Large intestine (tissue), 3 donors: Measurements from ENCODE around the gene FAM72D. TPM values are rescaled to one million over a fixed set of nuclear protein-coding genes. Genes with fewer than 3 reads are reported as not detected.
"Not testable (repeated sequence)": the region's sequence is repeated elsewhere in the genome, so short reads cannot be mapped to it uniquely, and the experiment has no call there.

ENCODE experiments used
- DNase-seq, 2 donors: peaks; one replicate each; pipeline versions ENCODE4 v3.0.0 to v3.0.0-alpha.2; 2013
- H3K27ac ChIP-seq: one replicate; pipeline ENCODE4 v1.5.1; 2013; ENCODE audit warnings: low read length
- H3K27me3 ChIP-seq: 2 replicates; pipeline ENCODE4 v1.6.1; 2013; ENCODE audit warnings: low read length; ENCODE audit not compliant: control insufficient read depth, insufficient read depth
- H3K36me3 ChIP-seq: 2 replicates; pipeline ENCODE4 v1.6.1; 2013; ENCODE audit warnings: low read length; ENCODE audit not compliant: control insufficient read depth, insufficient read depth
- H3K4me1 ChIP-seq: one replicate; pipeline ENCODE4 v1.6.1; 2013; ENCODE audit warnings: low read length; ENCODE audit not compliant: control insufficient read depth, insufficient read depth
- H3K4me3 ChIP-seq: one replicate; pipeline ENCODE4 v1.5.1; 2013; ENCODE audit warnings: low read length
- H3K9me3 ChIP-seq: one replicate; pipeline ENCODE4 v1.6.1; 2013; ENCODE audit warnings: mild to moderate bottlenecking, low read depth, low read length, moderate library complexity; ENCODE audit not compliant: control insufficient read depth
- WGBS: methylation state at CpG from one replicate; pipeline ENCODE4 v1.1.5; 2013; ENCODE audit warnings: low lambda C conversion rate; ENCODE audit not compliant: insufficient coverage; 5-methylcytosine and 5-hydroxymethylcytosine counted together
- polyA plus RNA-seq: library from polyadenylated mRNA; unstranded; fragments of 120-200 nt; gene quantifications from one replicate; pipeline ENCODE4 v1.2.1, GENCODE V29; 2013

FAM72D gene
- polyA plus RNA-seq, 1 donor, result 1.2 TPM

DNA sequence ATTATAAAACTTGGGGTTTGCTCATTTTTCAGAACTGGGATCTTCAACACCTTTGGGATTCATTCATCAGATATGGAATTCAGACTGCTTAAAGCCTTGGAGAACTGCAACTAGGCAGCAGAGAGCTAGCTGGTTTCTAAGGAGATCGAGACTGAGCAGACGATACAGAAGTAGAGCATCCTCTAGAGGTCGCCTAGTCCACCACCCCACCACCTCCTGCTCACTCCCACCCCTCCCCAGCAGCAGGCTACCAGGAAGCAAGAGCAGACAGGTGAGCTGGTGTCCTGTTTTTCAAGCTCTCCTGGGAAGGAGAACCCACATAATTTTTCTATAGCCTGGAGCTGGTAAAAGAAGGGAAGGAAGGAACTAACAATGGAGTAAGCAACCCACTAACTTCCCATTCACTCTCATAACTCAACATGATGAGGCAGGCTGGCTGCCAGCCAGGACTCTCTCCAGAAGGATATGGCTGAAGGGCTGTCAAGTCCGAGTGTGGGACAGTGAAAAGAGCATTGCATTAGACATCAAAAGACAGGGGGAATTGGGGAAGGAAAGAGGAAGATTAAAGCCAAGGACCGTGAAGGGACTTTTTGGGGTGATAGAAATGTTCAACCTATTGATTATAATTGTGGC lies 30.5 kb upstream of the FAM72D start:
- not testable (repeated sequence) for H3K4me1 ChIP-seq, DNase-seq, H3K27ac ChIP-seq, H3K36me3 ChIP-seq, H3K9me3 ChIP-seq, H3K27me3 ChIP-seq, H3K4me3 ChIP-seq
- WGBS, result no CpG with 5 or more reads among the region's 5 CpGs

DNA sequence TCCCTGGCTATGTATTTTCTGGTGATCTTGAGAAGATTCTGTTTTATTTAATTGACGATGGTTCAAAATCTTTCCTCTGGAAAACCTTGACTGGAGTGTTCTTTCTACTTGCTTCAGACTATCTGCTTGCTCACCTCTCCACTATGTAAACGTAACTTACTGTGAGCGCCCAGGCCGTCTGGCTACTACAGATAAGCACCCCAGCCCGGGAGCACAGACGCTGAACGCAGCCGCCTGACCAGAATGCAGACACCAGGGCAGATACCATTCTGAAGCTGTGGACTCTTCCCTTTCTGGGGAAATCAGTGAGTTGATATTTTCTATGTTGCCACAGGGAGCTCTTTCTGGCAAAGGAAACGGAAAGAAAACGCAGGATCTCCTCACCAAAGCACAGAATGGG lies 29.3 kb upstream of the FAM72D start:
- not testable (repeated sequence) for H3K36me3 ChIP-seq, H3K9me3 ChIP-seq, H3K4me3 ChIP-seq, H3K27ac ChIP-seq, DNase-seq, H3K4me1 ChIP-seq, H3K27me3 ChIP-seq
- no CpG with 5 or more reads among the region's 10 CpGs for WGBS

DNA sequence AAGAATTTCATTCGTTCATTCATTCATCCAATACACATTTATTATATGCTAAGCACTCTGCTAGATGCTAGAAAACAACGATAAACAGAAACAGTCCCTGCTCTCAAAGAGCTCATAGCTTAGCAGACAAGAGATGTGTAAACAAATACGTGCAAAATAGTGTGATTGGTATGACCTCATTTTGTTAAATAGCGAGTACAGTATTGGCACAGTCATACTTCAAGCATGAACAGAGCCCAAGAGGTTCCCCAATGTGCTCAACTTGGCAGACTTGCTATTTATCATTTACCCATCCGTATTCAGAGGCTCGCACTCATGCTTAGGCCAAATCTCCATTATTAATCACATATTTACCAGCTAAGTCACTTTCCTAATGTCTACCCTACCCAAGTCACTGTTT lies 24.2 kb upstream of the FAM72D start:
- not testable (repeated sequence) for DNase-seq, H3K27ac ChIP-seq, H3K4me3 ChIP-seq, H3K4me1 ChIP-seq, H3K9me3 ChIP-seq, H3K27me3 ChIP-seq, H3K36me3 ChIP-seq
- WGBS, result no CpG with 5 or more reads among the region's 6 CpGs

DNA sequence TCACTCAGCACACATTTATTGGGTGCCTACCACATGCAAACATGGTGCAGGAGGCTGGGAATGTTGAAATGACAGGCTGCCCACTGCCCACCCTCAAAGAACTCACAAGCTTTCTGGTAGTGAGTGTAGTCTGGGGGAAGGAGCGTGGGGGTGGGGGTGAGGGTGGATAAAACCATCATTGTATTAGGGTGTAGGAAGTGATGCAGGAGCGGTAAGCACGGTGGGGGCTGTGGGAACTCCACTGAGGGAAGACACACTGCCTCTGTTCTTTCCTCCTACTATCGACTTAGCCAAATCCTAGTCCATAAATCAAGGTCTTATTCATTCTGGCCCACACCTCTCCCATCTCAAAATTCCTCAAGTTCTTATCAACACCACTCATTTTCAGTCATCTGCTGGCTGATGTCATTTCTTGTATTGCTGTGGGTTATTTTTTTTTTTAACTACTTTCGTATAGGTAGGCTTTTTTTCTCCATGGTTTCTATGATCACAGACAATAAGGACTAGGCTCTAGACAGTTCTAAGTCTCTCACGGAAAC lies 21.7 kb upstream of the FAM72D start:
- H3K27me3 ChIP-seq, H3K27ac ChIP-seq, H3K9me3 ChIP-seq, H3K36me3 ChIP-seq, H3K4me1 ChIP-seq, H3K4me3 ChIP-seq, DNase-seq: not testable (repeated sequence)
- no CpG with 5 or more reads among the region's 6 CpGs for WGBS

DNA sequence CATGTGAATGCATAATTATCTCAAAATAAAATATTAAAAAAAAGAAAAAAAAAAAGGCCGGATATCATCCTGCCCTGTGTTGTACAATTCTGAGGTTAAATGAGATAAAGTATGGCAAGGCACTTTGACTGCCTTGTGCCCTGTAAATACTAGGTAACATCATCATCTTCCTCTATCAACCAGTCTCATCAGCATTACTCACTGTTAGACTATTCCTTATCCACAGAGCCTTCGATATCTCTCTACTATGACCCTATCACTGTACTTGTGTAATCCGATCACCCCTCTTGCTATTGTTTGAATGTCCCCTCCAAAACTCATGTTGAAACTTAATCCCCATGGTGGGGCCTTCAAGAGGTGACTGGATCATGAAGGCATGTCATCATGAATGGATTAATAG lies 18.9 kb upstream of the FAM72D start:
- H3K27me3 ChIP-seq, H3K9me3 ChIP-seq, H3K36me3 ChIP-seq, H3K27ac ChIP-seq, H3K4me3 ChIP-seq, H3K4me1 ChIP-seq, DNase-seq: not testable (repeated sequence)
- WGBS, result no CpG with 5 or more reads among the region's 3 CpGs

DNA sequence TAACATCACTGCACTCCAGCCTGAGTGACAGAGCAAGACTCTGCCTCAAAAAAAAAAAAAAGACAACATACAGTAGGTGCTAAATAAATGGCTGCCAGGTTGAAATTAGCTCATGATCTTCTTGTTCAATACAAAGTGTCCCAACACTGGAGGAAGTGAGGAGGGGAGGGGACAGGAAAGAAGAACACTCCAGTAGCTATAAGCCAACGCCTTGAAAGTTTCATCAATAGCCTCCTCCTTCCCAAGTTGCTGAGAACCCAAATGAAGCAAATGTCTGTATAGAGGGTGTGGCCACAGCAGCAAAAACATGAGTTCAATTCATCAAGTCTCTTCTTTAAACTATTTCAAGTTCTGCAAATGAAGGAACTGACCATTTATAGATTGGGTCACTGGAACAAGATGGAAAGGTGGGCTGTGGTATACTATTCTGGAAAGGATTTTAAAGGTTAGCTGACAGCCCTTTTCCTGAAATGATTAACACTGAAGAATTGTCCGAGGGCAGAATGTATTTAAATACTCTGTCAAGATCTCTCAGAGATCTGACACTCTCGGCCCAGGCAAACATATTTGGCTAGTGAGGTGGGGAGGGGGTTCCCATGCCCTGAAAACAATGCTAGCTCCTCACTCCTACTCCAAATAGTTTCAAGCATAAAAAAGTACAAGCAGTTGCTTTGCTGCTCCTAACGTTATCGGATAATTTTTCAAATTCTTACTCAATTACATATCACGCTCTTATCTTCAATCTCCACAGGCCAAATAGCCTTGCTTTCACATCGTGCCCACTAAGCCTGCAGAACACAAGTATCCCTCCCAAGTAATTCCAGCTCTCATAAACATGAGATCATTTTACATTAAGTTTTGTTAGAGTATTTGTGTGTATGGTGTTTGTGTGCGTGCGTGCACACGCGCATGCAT lies 17.6 kb upstream of the FAM72D start:
- not testable (repeated sequence) for DNase-seq, H3K36me3 ChIP-seq, H3K4me3 ChIP-seq, H3K4me1 ChIP-seq, H3K27me3 ChIP-seq, H3K27ac ChIP-seq, H3K9me3 ChIP-seq
- no CpG with 5 or more reads among the region's 11 CpGs for WGBS

DNA sequence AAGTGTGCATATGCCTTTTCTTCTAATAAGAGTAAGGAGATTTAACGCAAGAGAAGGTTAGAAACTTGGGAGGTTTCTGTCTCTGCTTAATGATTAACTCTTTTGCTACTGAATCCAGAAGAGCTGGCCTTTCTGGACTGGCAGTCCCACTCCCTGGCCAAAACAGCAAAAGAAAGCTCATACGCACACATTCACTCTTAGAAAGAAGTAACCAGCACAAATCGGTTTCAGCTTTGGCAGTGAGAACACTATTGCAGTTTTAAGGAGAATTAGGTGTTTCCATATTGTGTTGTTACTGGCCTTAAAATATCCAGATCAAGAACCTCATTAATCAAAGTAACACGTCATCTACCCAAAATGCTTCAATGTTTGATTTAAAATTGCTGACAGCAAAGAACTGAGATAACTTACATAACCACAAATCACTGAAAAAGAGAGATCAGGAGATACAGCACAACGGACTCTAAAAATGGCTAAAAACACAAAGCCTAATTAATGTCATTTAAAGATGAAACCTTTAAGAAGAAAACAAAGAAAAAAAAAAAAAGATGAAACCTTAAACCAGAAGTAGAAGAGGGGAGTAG lies 16.9 kb upstream of the FAM72D start:
- DNase-seq, H3K27ac ChIP-seq: not testable (repeated sequence)
- no CpG with 5 or more reads among the region's 5 CpGs for WGBS

DNA sequence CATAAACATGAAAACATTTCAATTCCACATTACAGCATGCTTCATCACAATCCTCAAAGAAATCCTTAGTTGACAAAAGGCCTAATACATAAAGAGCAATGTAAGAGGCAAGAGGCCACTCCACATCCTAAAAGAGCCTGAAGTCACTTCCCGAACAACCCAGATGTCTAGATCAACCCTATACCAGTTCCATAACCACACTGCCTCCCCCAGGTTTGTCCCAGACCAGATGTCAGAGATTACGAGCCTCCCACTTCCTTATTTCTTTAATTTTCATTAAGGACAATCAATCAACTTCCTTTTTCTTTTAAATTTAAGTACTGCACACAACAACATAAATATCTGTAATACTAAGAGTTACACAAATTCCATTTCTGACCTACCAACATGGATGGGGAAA lies 16.0 kb upstream of the FAM72D start:
- DNase-seq, H3K36me3 ChIP-seq, H3K4me1 ChIP-seq, H3K9me3 ChIP-seq, H3K4me3 ChIP-seq, H3K27ac ChIP-seq, H3K27me3 ChIP-seq: not testable (repeated sequence)
- no CpG with 5 or more reads among the region's 2 CpGs for WGBS

More for the DNA sequence above, 16.9 kb upstream of the FAM72D start:
- not testable (repeated sequence) for H3K9me3 ChIP-seq, H3K27me3 ChIP-seq, H3K4me3 ChIP-seq, H3K36me3 ChIP-seq, H3K4me1 ChIP-seq

DNA sequence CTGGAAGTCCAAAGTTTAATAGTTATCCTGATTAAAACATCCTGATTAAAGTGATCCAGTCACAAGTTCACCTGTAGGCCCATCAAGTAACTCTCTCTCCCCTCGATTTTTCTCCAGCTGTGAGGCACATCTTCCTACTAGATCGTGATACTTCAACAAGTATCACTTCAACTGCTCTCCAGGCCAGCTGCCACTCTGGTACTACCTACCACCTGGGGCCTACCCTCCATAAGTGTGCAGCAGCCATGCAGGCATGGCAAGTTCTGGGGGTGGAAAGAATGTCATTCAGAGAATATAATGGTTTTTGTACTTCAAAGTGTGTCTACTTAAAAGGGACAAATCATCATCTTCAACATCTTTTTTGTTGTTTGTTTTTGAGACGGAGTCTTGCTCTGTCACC lies 15.6 kb upstream of the FAM72D start:
- H3K36me3 ChIP-seq, H3K27ac ChIP-seq, H3K4me1 ChIP-seq, DNase-seq, H3K4me3 ChIP-seq, H3K9me3 ChIP-seq, H3K27me3 ChIP-seq: not testable (repeated sequence)
- WGBS, result no CpG with 5 or more reads among the region's 3 CpGs

DNA sequence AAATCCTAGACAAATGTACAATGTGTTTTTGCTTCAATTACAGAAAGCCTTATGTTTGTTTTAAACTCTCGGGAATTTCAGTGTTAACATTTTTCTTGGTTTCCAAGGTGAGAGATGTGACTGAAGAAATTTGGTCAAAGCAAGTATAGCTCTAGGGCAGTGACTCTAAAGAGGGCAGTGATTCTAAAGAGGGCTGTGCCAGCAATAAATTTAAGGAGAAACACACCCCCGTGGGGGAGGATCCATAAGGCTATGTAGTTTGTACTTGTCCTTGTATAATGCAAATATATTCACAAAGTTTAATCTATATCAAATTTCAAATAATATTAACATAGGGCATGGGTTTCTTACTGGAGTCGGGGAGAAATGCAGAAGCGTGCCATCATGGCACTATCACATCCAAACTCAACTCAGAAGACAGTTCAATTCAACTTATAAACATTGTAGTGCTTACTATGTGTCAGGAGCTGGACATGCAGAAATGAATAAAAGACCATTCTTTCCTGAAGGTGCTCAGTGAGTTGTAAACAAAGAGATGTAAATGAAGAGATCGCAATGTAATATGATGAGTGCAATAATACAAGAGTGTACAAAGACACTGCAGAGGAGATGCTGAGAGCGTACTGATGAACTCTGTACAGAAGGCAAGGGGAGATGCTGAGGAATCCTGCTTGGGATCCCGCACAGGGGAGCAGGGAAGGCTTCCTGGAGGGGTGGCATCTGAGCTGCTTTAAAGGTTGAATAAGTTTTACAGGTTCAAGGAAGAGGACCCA lies 13.1 kb upstream of the FAM72D start:
- not testable (repeated sequence) for H3K4me1 ChIP-seq, H3K4me3 ChIP-seq, H3K27me3 ChIP-seq, H3K9me3 ChIP-seq, H3K27ac ChIP-seq, DNase-seq, H3K36me3 ChIP-seq
- WGBS, result no CpG with 5 or more reads among the region's 7 CpGs
